RWPE2 (cell line): ENCODE measurements around the gene MANF.

Source experiments
- ATAC-seq: fragments of 200-7000 bp; cut with Tn5 transposase; 3 replicates; pipeline ENCODE4 v1.9.1; 2021; ENCODE audit warnings: low read depth
- DNase-seq: peaks from one replicate; pipeline ENCODE4 v3.0.0-alpha.2; 2020; ENCODE audit warnings: low spot score
- H3K27ac ChIP-seq: fragments of 450-650 bp; 2 replicates; pipeline ENCODE4 v1.5.1; 2017; ENCODE audit warnings: mild to moderate bottlenecking; ENCODE audit not compliant: poor library complexity, severe bottlenecking
- H3K27me3 ChIP-seq: fragments of 250-450 bp; sonication (Bioruptor Pico); 2 replicates; pipeline ENCODE4 v1.5.1; 2021; ENCODE audit warnings: mild to moderate bottlenecking, moderate library complexity; ENCODE audit not compliant: insufficient read depth, poor library complexity, severe bottlenecking
- H3K36me3 ChIP-seq: fragments of 250-450 bp; sonication (Bioruptor Pico); 2 replicates; pipeline ENCODE4 v1.5.1; 2020; ENCODE audit warnings: low read depth, mild to moderate bottlenecking, moderate library complexity
- H3K4me1 ChIP-seq: fragments of 250-450 bp; sonication (Bioruptor Pico); 2 replicates; pipeline ENCODE4 v1.5.1; 2021; ENCODE audit warnings: mild to moderate bottlenecking, moderate library complexity; ENCODE audit not compliant: insufficient read depth, poor library complexity, severe bottlenecking
- H3K4me3 ChIP-seq: fragments of 250-450 bp; sonication (Bioruptor Pico); 2 replicates; pipeline ENCODE4 v1.5.1; 2021; ENCODE audit warnings: mild to moderate bottlenecking, moderate library complexity; ENCODE audit not compliant: severe bottlenecking
- H3K9me3 ChIP-seq: fragments of 250-450 bp; sonication (Bioruptor Pico); 2 replicates; pipeline ENCODE4 v1.5.1; 2021; ENCODE audit warnings: mild to moderate bottlenecking, moderate library complexity; ENCODE audit not compliant: severe bottlenecking
- TF ChIP-seq, protein P1 (sequence below): fragments of 450-650 bp; IDR thresholded peaks from one replicate; pipeline ENCODE4 v1.5.1; 2017; ENCODE audit warnings: mild to moderate bottlenecking, moderate library complexity; ENCODE audit not compliant: poor library complexity, severe bottlenecking

The MANF gene

DNA sequence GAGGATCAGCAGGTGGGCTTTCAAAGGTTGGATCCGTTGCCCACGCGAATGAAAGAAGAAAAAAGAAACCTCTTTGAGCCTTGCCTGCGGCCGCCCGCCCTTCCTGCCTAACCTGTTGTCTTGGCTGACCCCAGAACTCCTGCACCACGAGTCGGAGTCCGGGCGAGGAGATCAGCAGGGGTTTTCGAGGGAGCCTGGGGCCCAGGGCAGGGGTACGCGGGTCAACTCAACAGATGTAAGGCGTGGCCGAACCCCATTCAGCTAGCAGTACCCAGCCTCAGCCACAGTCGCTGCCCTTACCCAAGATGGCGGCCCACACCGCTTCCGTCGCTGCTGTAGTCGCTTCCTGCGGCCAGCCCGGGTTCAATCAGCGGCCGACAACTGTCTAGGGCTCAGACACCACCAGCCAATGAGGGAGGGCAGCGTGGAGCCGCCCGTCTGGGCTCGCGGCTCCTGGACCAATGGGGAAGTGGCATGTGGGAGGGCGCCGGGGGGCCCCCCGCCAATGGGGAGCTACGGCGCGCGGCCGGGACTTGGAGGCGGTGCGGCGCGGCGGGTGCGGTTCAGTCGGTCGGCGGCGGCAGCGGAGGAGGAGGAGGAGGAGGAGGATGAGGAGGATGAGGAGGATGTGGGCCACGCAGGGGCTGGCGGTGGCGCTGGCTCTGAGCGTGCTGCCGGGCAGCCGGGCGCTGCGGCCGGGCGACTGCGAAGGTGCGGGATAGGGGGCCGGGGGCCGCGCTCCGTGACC is at the start of gene MANF:
MANF (plus strand) TSS at position 566 of the 748 bp plus-strand sequence; CDS start at position 618, 52 bp downstream.
- no peaks in the 10 kb centered on the region for H3K9me3 ChIP-seq
- H3K4me1 ChIP-seq, result peaks cover 7% of the 10 kb centered on the region
- peak within 1 kb of the TSS; percentile 64 for H3K27ac ChIP-seq
- peak within 1 kb of the TSS; percentile 78 for H3K4me3 ChIP-seq
- no peaks in the 10 kb centered on the region for H3K27me3 ChIP-seq
- H3K36me3 ChIP-seq, result peaks cover 51% of the 10 kb centered on the region
- ATAC-seq (peak; percentile 92), DNase-seq (peak; percentile 98)
- TF ChIP-seq, protein P1, sequence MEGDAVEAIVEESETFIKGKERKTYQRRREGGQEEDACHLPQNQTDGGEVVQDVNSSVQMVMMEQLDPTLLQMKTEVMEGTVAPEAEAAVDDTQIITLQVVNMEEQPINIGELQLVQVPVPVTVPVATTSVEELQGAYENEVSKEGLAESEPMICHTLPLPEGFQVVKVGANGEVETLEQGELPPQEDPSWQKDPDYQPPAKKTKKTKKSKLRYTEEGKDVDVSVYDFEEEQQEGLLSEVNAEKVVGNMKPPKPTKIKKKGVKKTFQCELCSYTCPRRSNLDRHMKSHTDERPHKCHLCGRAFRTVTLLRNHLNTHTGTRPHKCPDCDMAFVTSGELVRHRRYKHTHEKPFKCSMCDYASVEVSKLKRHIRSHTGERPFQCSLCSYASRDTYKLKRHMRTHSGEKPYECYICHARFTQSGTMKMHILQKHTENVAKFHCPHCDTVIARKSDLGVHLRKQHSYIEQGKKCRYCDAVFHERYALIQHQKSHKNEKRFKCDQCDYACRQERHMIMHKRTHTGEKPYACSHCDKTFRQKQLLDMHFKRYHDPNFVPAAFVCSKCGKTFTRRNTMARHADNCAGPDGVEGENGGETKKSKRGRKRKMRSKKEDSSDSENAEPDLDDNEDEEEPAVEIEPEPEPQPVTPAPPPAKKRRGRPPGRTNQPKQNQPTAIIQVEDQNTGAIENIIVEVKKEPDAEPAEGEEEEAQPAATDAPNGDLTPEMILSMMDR, result no peak

DNA sequence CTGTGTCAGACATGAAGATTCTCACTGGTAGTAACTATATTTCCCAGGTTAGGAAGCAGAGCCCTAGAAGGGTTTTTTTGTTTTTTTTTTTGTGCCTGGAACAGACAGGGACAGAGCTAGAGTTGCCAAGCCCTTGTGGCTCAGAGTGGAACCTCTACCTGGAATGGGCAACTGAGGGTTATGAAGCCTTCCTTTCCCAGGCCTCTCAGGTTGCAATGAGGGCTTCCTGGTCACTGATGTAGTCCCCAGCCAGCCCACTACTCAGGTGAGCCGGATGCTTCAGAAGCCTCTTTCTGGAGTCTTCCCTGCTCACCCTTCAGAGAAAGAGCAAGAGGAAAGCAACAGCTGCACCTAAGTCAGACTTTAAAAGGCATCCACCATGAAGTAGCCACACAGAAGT is 48.8 kb upstream of the MANF start:
- TF ChIP-seq, protein P1, result no peak
- Histone ChIP-seq H3K27ac (no peak overlapping the region), H3K4me1 (peaks cover 16% of the 10 kb centered on the region), H3K9me3 (no peaks in the 10 kb centered on the region), H3K4me3 (no peak overlapping the region), H3K36me3 (no peaks in the 10 kb centered on the region), H3K27me3 (no peaks in the 10 kb centered on the region)
- ATAC-seq (no peak), DNase-seq (no peak)

DNA sequence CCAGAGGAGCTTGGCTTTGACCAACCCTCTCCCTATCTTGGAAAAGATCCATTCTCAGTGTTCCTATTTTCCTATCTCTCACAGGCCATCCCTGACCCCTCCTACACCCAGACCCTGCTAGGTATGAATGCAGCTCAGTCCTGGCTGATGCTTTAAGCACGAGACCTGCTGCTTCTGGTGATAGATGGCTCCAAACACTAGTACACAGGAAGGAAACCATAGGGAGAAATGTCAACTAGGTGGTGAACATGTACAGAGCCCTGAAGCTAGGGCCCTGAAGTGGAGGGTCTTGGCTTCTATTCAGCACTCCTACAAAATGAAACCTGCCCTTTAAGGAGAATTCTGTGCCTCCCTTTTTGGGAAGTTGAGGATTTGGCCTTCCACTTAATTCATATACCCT is 47.4 kb upstream of the MANF start:
- H3K27me3 ChIP-seq, result no peaks in the 10 kb centered on the region
- ATAC-seq, result no peak
- no peaks in the 10 kb centered on the region for H3K36me3 ChIP-seq
- no peak for DNase-seq
- no peak overlapping the region for H3K27ac ChIP-seq
- no peak overlapping the region for H3K4me3 ChIP-seq
- no peaks in the 10 kb centered on the region for H3K9me3 ChIP-seq
- peaks cover 17% of the 10 kb centered on the region for H3K4me1 ChIP-seq
- TF ChIP-seq, protein P1, result no peak

- no peak overlapping the region for H3K4me3 ChIP-seq
- TF ChIP-seq, protein P1, result no peak
- no peak overlapping the region for H3K27ac ChIP-seq
- peaks cover 17% of the 10 kb centered on the region for H3K4me1 ChIP-seq
- H3K27me3 ChIP-seq, result no peaks in the 10 kb centered on the region
- H3K36me3 ChIP-seq, result no peaks in the 10 kb centered on the region
- ATAC-seq, result no peak
- no peaks in the 10 kb centered on the region for H3K9me3 ChIP-seq
- no peak for DNase-seq
Observed at GRCh38 chr3:51338632-51339031, 46.5 kb upstream of the MANF start.
